ENCODE data around the gene VEPH1.

VEPH1 gene

GRCh38 chr3:157261000-157261399, 242.2 kb downstream of the VEPH1 start:
- no peak for DNase-seq (ENCODE audit: low spot score)

DNA sequence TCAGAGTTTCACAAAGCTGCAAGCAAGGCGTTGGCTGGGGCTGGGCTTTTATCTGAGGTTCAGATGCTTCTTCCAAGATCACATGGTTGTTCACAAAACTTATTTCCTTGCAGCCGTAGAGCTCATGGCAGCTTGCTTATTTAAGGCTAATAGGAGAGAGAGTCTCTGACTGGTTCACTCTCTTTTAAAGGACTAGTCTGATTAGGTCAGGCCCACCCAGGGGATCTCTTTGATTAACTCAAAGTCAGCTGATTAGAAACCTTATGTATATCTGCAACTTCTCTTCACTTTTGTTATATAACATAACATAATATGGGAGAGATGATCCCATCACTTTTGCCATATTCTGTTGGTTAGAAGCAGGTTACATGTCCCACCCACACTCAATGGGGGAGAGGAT, 243.4 kb downstream of the VEPH1 start:
- no peak for DNase-seq (ENCODE audit: low spot score)

DNA sequence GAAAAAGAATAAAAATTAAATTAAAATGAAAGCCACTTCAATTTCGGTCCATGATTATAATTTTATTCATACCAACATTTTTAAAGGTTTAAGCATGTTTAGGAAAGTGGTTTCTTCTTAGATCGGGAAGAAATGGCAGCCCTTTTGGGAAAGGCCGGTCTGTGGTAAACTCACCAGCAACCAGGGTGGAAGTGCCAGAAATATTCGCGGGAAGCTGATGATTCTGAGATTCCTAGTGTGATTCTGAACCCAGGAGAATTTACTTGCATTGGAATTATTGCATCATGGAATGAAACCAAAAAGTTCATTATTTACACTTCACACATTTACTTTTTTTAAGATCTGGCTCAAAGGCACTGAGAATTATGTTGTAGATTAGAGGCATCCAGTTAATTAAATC, 246.1 kb downstream of the VEPH1 start:
- DNase-seq (ENCODE audit: low spot score) = no peak

GRCh38 chr3:157255797-157256196, 247.4 kb downstream of the VEPH1 start:
- DNase-seq (ENCODE audit: low spot score) = no peak

GRCh38 chr3:157251685-157252084, 251.5 kb downstream of the VEPH1 start:
- no peak for DNase-seq (ENCODE audit: low spot score)

- DNase-seq (ENCODE audit: low spot score) = no peak
Observed at GRCh38 chr3:157249606-157250005, 253.6 kb downstream of the VEPH1 start.

- DNase-seq (ENCODE audit: low spot score) = peak; percentile 76
Observed at GRCh38 chr3:157248590-157249422, 254.4 kb downstream of the VEPH1 start.

DNA sequence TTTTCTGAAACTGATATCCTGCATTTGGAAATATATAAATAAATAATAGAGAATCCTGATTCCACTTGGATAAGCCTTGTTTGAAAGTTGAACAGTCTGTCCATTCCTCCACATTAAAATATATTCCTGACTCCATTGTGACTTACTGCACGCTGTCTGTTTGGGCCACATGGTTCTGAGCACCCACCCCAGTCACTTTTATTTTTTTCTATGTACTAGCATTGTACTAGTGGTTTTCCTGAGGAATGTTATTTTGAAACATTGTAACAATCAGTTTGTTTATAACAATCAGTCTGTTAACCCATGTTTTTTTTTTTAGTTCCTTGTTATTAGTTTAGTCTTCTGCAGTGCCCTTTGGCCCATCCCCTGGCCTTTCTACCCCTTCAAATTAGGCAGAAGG, 255.8 kb downstream of the VEPH1 start:
- no peak for DNase-seq (ENCODE audit: low spot score)

DNA sequence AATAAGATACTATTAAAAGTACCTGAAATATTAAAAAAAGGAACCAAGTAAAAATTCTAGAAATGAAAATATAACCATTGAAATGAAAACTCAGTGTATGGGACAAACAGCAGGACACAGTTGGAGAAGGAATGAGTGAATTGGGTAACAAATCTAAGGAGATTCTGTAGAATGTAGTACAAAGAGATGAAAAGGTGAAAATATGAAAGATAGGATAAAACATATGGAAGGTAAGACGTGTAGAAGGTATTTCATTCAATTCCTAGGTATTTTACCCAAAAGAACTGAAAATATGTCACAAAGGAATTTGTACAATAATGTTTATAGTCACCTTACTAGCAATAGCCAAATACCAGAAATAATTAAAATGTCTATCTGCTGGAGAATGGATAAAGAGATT, 260.4 kb downstream of the VEPH1 start:
- no peak for DNase-seq (ENCODE audit: low spot score)

DNA sequence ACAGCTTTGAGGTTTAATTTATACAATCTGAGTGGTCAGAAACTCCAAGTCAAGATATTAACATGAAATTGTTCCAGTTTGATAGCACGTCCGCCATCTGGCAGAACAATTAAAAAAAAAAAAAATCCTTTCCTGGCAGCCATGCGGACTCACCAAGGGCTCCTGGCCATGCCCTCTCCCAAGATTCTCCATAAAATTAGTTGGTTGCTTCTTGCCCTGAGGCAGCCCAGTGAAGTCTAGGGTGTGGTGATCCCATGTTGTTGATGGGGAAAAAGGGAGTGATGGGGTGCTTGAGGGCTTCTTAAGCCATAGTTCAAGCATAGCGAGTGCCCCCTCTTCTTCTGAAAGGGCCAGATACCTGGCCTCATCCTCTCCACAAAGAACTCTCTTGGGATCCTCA, 261.6 kb downstream of the VEPH1 start:
- no peak for DNase-seq (ENCODE audit: low spot score)

DNA sequence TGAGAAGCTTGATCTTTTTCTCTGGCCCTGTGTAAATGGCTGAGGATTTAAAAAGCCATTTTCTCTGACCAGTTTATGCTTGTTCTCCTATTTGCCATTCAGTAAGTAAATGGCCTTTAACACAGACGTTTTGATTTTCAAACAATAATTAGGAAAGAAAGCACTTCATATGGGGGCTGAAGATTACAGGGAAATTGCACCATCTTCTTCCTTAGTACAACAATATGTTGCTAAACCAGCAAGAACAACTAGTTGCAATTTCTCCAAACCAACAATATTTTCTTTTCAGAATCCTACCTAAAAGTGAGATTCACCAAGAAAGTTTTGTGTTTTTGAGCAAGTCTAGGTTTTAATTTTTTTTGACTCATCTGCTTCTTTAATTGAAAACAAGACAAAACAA, 262.8 kb downstream of the VEPH1 start:
- no peak for DNase-seq (ENCODE audit: low spot score)

DNA sequence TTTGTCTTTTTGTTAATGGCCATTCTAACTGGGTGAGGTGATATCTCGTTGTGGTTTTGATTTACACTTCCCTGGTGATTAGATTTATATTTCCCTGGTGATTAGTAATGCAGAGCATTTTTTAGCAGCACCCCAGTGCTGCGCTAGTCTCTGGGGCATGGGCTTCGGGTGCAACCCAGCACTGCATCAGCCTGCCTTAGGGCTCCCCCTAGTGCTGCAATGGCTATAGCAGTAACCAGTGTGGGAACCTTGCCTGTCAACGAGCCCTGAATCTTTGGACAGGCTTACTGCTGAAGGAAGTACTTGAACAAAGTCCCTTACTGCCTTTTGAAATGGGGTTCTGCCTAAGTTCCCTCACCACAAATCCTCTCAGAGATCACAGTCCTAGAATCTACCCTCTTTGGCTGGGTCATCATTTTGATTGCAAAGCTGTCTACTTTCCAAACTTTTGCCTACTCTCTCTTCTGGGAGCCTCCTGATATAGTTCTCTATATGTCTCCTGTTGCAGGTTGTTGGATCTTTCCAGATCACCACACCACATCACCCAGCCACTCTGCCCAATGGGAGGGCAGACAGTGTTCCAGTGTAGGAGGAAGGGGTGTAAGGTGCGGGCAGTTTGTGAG, 264.0 kb downstream of the VEPH1 start:
- peak; percentile 65 for DNase-seq (ENCODE audit: low spot score)

- no peak for DNase-seq (ENCODE audit: low spot score)
Observed at GRCh38 chr3:157238457-157238856, 264.8 kb downstream of the VEPH1 start.

DNA sequence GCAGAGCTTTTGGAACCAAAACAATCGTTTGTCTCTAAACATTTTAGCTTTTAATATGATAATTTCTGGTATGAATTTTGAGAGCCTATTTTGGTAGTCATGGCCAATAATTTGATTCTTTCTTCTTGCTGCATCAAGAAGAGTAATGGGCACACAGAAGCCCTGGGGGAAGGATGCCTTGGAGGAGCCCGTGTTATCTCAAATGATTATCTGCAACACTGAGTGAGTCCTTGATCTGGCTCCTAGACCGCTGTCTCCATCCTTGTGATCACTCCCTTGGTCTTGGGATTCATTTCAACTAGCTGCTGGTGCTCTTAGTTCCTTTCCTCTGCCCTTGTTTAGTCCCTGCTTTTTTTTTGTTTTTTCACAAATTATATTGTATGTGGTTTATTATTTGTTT, 265.3 kb downstream of the VEPH1 start:
- DNase-seq (ENCODE audit: low spot score) = no peak

DNA sequence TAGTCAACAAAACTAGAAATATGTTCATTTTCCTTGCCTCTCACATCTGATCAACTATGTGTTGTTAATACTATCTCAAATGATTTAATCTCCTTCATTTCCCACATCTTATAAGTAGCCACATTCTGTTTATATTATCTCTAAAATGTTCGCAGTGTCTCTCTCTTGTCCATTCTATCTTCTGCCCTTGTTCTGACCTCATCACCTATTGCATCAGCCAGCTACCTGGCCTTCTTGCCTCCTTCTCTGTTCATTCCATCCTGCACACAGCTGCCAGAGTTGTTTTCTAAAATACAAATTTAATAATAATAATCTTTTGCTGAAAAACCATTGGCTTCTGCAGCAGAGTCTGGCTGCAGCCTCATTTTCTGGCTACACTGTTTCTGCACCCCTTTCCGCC, 267.9 kb downstream of the VEPH1 start:
- no peak for DNase-seq (ENCODE audit: low spot score)

GRCh38 chr3:157233923-157234322, 269.3 kb downstream of the VEPH1 start:
- DNase-seq (ENCODE audit: low spot score) = no peak

DNA sequence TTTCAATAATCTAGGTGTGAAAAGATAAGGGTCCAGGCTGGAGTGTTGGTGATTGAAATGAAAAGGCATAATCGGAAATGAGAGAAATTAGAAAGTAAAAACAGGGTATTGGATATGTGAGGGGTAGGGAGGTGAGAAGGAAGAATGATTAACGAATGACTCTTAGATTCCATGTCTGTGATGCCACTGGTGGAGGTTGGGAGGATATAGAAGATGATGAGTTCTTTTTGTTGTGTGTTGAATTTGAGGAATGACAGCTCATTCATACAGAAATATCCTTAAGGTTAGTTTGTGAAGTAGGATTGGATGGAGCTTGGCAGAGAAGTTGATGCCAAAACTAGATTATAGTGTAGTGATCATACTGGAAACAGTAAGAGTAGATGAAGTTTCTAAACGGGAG, 271.1 kb downstream of the VEPH1 start:
- peak; percentile 60 for DNase-seq (ENCODE audit: low spot score)

DNA sequence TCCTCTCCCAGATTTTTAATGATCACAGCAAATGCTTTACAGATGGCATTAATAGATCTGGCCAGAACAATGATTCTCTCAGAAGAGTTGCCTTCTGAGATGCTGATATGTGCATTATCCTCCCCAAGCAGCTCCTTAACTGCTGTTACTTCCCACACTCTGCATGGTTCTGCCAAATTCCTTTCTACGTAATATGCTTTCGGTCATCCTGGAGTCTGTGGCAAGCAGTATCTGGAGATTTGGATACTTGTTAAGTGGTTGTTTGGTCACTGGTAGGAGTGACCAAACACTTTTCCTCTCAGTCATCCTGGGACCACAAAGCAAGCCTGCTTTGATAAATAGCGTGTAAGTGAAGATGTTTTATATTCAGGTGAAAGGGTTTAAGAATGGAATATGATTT, 272.1 kb downstream of the VEPH1 start:
- DNase-seq (ENCODE audit: low spot score) = peak; percentile 23

DNA sequence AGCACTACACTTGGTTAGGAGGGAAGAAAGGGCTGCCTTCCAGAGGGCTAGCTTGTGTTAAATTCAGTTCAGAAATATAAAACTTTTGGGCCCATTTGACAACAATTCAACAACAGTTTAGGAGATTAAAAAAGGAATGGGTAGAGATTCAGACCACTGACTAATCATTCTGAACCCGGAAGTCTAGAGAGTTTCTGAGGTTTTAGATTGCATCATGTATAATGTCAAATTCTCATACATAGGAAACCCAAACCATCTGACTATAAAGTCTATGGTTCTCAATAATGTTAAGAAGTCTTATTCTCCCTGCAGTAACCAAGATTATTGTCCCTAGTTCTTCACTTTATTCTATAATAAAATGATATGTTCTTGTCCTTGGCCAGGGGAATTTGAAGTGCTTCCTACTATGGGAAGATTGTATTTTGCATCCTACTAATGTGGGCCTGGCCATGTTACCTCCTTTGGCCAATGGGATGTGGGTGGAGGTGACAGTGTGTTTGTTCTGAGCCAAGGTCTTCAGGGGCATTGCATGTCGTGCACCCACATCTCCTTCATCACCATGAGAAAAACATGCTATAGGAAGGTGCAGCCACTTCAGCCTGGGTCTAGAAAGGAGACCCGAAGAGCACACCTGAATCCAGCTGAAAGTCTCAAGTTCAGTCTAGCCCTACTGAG, 276.9 kb downstream of the VEPH1 start:
- DNase-seq (ENCODE audit: low spot score) = no peak

DNA sequence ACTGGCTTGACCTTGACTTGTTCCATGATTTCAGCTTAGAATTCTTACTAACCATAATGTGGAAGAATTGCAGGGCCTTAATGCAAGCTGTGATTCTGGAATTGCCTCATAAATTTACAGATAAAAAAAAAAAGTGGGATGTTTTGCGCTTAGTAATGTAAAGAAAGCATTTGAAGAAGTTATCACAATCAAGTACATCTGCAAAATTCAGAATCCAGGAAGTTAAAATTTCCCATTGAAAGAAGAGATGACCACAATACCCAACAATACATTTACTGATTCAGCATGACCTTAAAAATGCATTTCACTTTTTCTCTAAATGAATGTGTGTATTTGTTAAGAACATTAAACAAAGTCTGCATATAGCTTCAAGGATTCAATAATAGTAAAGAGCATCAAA, 278.2 kb downstream of the VEPH1 start:
- DNase-seq (ENCODE audit: low spot score) = no peak

GRCh38 chr3:157220883-157221282, 282.3 kb downstream of the VEPH1 start:
- DNase-seq (ENCODE audit: low spot score) = no peak

DNA sequence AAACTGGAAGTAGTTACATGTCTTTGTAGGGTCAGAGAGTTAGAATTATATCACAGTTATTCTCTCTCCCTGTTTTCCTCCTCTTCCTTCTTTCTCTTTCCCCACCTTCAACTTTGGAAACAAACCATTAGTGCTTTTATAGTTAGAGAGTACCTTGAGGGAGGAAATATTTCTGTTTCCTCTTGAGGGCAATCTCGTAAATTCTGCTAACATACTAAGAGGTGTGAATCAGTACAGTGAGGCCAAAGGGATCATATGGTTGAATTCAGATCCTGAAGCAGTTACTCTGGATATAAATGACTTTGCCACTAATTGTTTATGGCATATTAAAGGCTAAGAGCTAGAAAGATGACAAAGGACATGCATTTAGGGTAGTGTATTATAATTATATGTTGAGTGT, 283.0 kb downstream of the VEPH1 start:
- no peak for DNase-seq (ENCODE audit: low spot score)

GRCh38 chr3:157219215-157219614, 284.0 kb downstream of the VEPH1 start:
- DNase-seq (ENCODE audit: low spot score) = no peak

Measured in kidney tubule cell (primary cell).